Spleen (tissue), 11 donors: ENCODE data around the gene CASKIN2. TPM values are rescaled to one million over a fixed set of nuclear protein-coding genes. Genes with fewer than 3 reads are reported as not detected.

Experiments
- DNase-seq: peaks from one replicate; pipeline ENCODE4 v3.0.0-alpha.2; 2020
- H3K27ac ChIP-seq, 8 donors: fragments of 200-600 bp; sonication (generic) in 7 of 8; 1 replicate in 4 of 8; 2 replicates in 4 of 8; pipeline versions ENCODE4 v1.5.0 to v1.8.0; 2016 to 2021; ENCODE audit warnings: inconsistent platforms in 4 of 8, mild to moderate bottlenecking in 4 of 8, moderate library complexity in 1 of 8
- H3K27me3 ChIP-seq, 7 donors: fragments of 200-600 bp; sonication (generic) in 6 of 7; replicated peaks in 1 of 7; 1 replicate in 4 of 7; 2 replicates in 3 of 7; pipeline versions ENCODE4 v1.5.0 to v1.8.0; 2016 to 2021; ENCODE audit warnings: inconsistent platforms in 3 of 7, mild to moderate bottlenecking in 1 of 7
- H3K36me3 ChIP-seq, 6 donors: fragments of 200-600 bp; sonication (generic) in 5 of 6; 1 replicate in 4 of 6; 2 replicates in 2 of 6; pipeline versions ENCODE4 v1.5.0 to v1.8.0; 2016 to 2021; ENCODE audit warnings: inconsistent platforms in 2 of 6
- H3K4me1 ChIP-seq, 6 donors: fragments of 200-600 bp; sonication (generic) in 5 of 6; 1 replicate in 3 of 6; 2 replicates in 3 of 6; pipeline versions ENCODE4 v1.5.0 to v1.8.0; 2016 to 2021; ENCODE audit warnings: inconsistent platforms in 3 of 6
- H3K4me3 ChIP-seq, 8 donors: fragments of 200-600 bp; sonication (generic) in 7 of 8; 1 replicate in 4 of 8; 2 replicates in 4 of 8; pipeline versions ENCODE4 v1.5.0 to v1.8.0; 2016 to 2021; ENCODE audit warnings: inconsistent platforms in 4 of 8, mild to moderate bottlenecking in 4 of 8, moderate library complexity in 2 of 8
- H3K9me3 ChIP-seq, 8 donors: fragments of 200-600 bp; sonication (generic) in 7 of 8; 1 replicate in 4 of 8; 2 replicates in 4 of 8; pipeline versions ENCODE4 v1.5.0 to v1.8.0; 2016 to 2021; ENCODE audit warnings: inconsistent platforms in 4 of 8
- CTCF ChIP-seq, 11 experiments: fragments of 200-600 bp in 7 of 11; fragments of 450-650 bp in 4 of 11; sonication (generic) in 4 of 11; IDR thresholded peaks in 8 of 11; conservative IDR thresholded peaks in 3 of 11; 1 replicate in 7 of 11; 2 replicates in 4 of 11; pipeline versions ENCODE4 v1.4.0 to v1.8.0; 2016 to 2021; ENCODE audit warnings: antibody characterized with exemption in 11 of 11, inconsistent platforms in 4 of 11, mild to moderate bottlenecking in 1 of 11
- POLR2A ChIP-seq, 3 donors: fragments of 450-650 bp; IDR thresholded peaks; one replicate each; pipeline ENCODE4 v1.5.1; 2017; ENCODE audit warnings: antibody characterized with exemption in 3 of 3, mild to moderate bottlenecking in 1 of 3
- POLR2AphosphoS5 ChIP-seq, 3 donors: sonication (generic); formaldehyde crosslinking; IDR thresholded peaks; one replicate each; pipeline ENCODE4 v1.5.1; 2017; ENCODE audit warnings: antibody characterized with exemption in 3 of 3
- WGBS, 5 donors: extraction: QIAGEN DNeasy Blood & Tissue Kit in 3 of 5; methylation state at CpG; one replicate each; pipeline versions ENCODE4 v1.1.5 to v1.1.7; 2013 to 2018; 5-methylcytosine and 5-hydroxymethylcytosine counted together
- intact Hi-C: fragments of 100-400 bp; cut with DNase I; formaldehyde crosslinking; loops from one replicate; pipeline ENCODE4 v1.15.0; 2023; ENCODE audit warnings: low total_unique reads
- polyA plus RNA-seq, 3 donors: library from polyadenylated mRNA; stranded (reverse); fragments of 200-250 nt; gene quantifications; one replicate each; pipeline ENCODE4 v1.2.1, GENCODE V29; 2013
- total RNA-seq, 7 donors: library from RNA; depleted of rRNA in 3 of 7; stranded (reverse); fragments of >200 nt in 3 of 7; fragmentation: NEBNext Ultra II Directional in 4 of 7; extraction: Animal tissue kit (Norgen Biotek cat#: 25700) in 4 of 7; gene quantifications; one replicate each; pipeline versions ENCODE4 v1.1.0 to v1.2.1, GENCODE V29; 2016 to 2021
- donor health status: healthy with polysubstance abuse.
- donor health status: DM: no; HTN: no; CAD: no; lungs with moderate emphysema.
- donor health status: DM: no; HTN: no; CAD: no.
- donor health status: Bipolar disorder and iron deficiency.
- donor health status: healthy.
- donor health status: DM: no; HTN: no; CAD: no.
- donor health status: DM: yes; HTN: yes; CAD: no.

Gene CASKIN2
- total and polyA plus RNA-seq, 10 donors, result 4.7 to 135 (median 41.9) TPM

DNA sequence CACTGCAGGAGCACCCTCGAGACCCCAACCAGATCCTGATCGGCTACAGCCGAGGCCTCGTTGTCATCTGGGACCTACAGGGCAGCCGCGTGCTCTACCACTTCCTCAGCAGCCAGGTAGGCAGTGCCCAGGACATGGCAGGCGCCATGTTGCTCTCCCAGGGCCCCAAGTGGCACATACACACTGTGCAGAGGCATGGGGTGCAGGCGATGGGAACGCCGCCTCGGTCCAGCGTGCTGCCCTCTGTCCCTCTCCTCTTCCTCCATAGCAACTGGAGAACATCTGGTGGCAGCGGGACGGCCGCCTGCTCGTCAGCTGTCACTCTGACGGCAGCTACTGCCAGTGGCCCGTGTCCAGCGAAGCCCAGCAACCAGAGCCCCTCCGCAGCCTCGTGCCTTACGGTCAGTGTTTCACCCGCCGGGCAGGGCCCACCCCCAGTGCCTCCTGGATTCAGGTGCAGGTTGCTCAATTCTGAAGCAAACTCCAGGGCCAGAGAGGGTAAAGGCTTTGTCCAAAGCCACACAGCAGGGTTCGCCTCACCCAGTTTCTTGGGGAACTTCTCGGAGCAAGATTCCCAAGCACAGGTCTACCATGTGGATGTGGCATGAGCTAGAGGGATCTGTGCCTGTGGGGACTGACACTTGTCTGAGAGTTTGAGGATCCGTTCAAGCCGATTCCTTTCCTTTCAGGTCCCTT, 47.9 kb upstream of the CASKIN2 start:
- Histone ChIP-seq H3K4me3 (no peak overlapping the region), H3K36me3 (peaks cover 0 to 87% (median 35%) of the 10 kb centered on the region in 6 donors), H3K27me3 (no peaks in the 10 kb centered on the region), H3K27ac (no peak overlapping the region), H3K9me3 (no peaks in the 10 kb centered on the region), H3K4me1 (peaks cover 0 to 13% (median 4%) of the 10 kb centered on the region in 6 donors)
- intact Hi-C loops, result no loop called here
- DNase-seq, result no peak
- TF ChIP-seq POLR2AphosphoS5 (IDR thresholded peaks at IDR 0.05) (peak in 1 of 3 donors; percentile 19), CTCF (IDR thresholded peaks at IDR 0.05 in 8 of 11, conservative IDR thresholded peaks at IDR 0.05 in 3 of 11) (no peak)
- 86 to 96% (median 94%) methylated on average over 13 to 28 of the region's 28 CpGs for WGBS, 5 donors

GRCh38 chr17:75561927-75562603, 46.7 kb upstream of the CASKIN2 start:
- Histone ChIP-seq H3K27me3 (no peaks in the 10 kb centered on the region), H3K4me1 (peaks cover 0 to 20% (median 9%) of the 10 kb centered on the region in 6 donors), H3K36me3 (peaks cover 0 to 87% (median 35%) of the 10 kb centered on the region in 6 donors), H3K4me3 (no peak overlapping the region), H3K9me3 (no peaks in the 10 kb centered on the region), H3K27ac (no peak overlapping the region)
- intact Hi-C loops, result no loop called here
- 72 to 89% (median 79%) methylated on average over 5 of the region's 5 CpGs for WGBS, 5 donors
- TF ChIP-seq CTCF (IDR thresholded peaks at IDR 0.05 in 8 of 11, conservative IDR thresholded peaks at IDR 0.05 in 3 of 11) (no peak), POLR2A (IDR thresholded peaks at IDR 0.05) (no peak), POLR2AphosphoS5 (IDR thresholded peaks at IDR 0.05) (no peak)
- no peak for DNase-seq

DNA sequence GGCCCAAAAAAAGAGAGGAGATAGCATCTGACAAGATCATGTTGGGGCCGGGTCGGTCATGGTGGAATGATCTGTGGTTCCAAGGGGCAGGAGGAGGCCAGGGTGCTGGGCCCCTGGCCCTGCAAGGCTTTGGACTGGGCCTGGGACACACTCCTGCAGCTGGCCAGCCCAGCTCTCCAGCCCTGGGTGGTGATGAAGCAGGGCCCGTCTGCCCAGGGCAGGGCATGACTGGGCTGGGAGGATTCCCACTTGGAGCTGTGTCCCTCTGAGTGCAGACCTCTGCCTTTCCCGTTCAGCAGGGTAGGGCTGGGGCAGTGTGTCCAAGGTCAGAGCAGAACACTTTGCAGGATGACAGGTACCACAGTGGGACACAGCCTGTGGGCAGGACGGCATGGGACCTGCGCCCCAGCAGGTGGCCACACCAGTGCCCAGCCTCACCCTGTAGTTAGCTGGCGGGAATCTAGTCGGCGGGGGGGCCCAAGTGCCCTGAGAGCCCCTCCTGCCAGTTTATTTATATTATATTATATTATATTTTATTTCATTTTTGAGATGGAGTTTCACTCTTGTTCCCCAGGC, 44.7 kb upstream of the CASKIN2 start:
- H3K27ac ChIP-seq, result no peak overlapping the region
- peaks cover 0 to 20% (median 5%) of the 10 kb centered on the region in 6 donors for H3K4me1 ChIP-seq
- peaks cover 0 to 72% (median 24%) of the 10 kb centered on the region in 6 donors for H3K36me3 ChIP-seq
- H3K9me3 ChIP-seq, result no peaks in the 10 kb centered on the region
- intact Hi-C loops, result no loop called here
- DNase-seq, result no peak
- TF ChIP-seq POLR2A (IDR thresholded peaks at IDR 0.05) (no peak), POLR2AphosphoS5 (IDR thresholded peaks at IDR 0.05) (no peak), CTCF (IDR thresholded peaks at IDR 0.05 in 8 of 11, conservative IDR thresholded peaks at IDR 0.05 in 3 of 11) (no peak)
- H3K27me3 ChIP-seq, result no peaks in the 10 kb centered on the region
- WGBS, 5 donors, result 88 to 94% (median 92%) methylated on average over 8 to 9 of the region's 9 CpGs
- no peak overlapping the region for H3K4me3 ChIP-seq
